Testis (tissue), 3 donors: ENCODE results near the gene SOCS7. TPM values are rescaled to one million over a fixed set of nuclear protein-coding genes. Genes with fewer than 3 reads are reported as not detected.

Experiments
- DNase-seq: peaks from one replicate; pipeline ENCODE4 v3.0.0-alpha.2; 2019
- H3K27ac ChIP-seq, 2 donors: fragments of 200-600 bp; sonication (generic); one replicate each; pipeline ENCODE4 v1.5.1; 2019
- H3K27me3 ChIP-seq: fragments of 200-600 bp; sonication (generic); one replicate; pipeline ENCODE4 v1.5.1; 2019
- H3K36me3 ChIP-seq: fragments of 200-600 bp; sonication (generic); one replicate; pipeline ENCODE4 v1.5.1; 2017; ENCODE audit warnings: low read depth; ENCODE audit errors: missing control alignments
- H3K4me1 ChIP-seq: fragments of 200-600 bp; sonication (generic); one replicate; pipeline ENCODE4 v1.5.1; 2019
- H3K4me3 ChIP-seq, 2 donors: fragments of 200-600 bp; sonication (generic); one replicate each; pipeline ENCODE4 v1.5.1; 2017 to 2019
- H3K9me3 ChIP-seq: fragments of 200-600 bp; sonication (generic); one replicate; pipeline ENCODE4 v1.5.1; 2017
- CTCF ChIP-seq, 3 experiments: fragments of 450-650 bp in 2 of 3; fragments of 200-600 bp in 1 of 3; sonication (generic) in 1 of 3; IDR thresholded peaks; one replicate each; pipeline ENCODE4 v1.5.1; 2016 to 2019; ENCODE audit warnings: antibody characterized with exemption in 3 of 3, mild to moderate bottlenecking in 2 of 3, moderate library complexity in 1 of 3
- POLR2A ChIP-seq: fragments of 450-650 bp; IDR thresholded peaks from one replicate; pipeline ENCODE4 v1.6.1; 2017; ENCODE audit warnings: antibody characterized with exemption, mild to moderate bottlenecking, moderate library complexity
- WGBS, 2 donors: methylation state at CpG; one replicate each; pipeline ENCODE4 v1.1.5; 2018; 5-methylcytosine and 5-hydroxymethylcytosine counted together
- intact Hi-C: fragments of 100-400 bp; cut with DNase I; formaldehyde crosslinking; loops from one replicate; pipeline ENCODE4 v1.15.1; 2023; ENCODE audit warnings: low total_unique reads
- polyA plus RNA-seq: library from polyadenylated mRNA; stranded (reverse); fragments of 350-450 nt; fragmentation: Illumina TruSeq; extraction: RNeasy Lipid Tissue Mini Kit (QIAGEN cat#74804); gene quantifications from one replicate; pipeline ENCODE4 v1.2.3, GENCODE V29; 2014; ENCODE audit warnings: low read depth, low replicate concordance; ENCODE audit not compliant: insufficient read depth
- total RNA-seq, 2 donors: library from RNA; depleted of rRNA; stranded (reverse); fragments of >200 nt; gene quantifications; one replicate each; pipeline ENCODE4 v1.2.3, GENCODE V29; 2016

Gene SOCS7
- total and polyA plus RNA-seq, 3 donors from 2014 or later: 74.9 to 132 (median 132) TPM

GRCh38 chr17:38338535-38338934 lies 13.1 kb upstream of the SOCS7 start:
- TF ChIP-seq CTCF (IDR thresholded peaks at IDR 0.05) (no peak), POLR2A (no peak)
- intact Hi-C loops: no loop called here
- no peaks in the 10 kb centered on the region for H3K36me3 ChIP-seq
- DNase-seq: no peak
- H3K4me3 ChIP-seq: no peak overlapping the region
- no peaks in the 10 kb centered on the region for H3K9me3 ChIP-seq
- H3K27me3 ChIP-seq: no peaks in the 10 kb centered on the region
- H3K4me1 ChIP-seq: no peaks in the 10 kb centered on the region
- H3K27ac ChIP-seq: no peak overlapping the region
- WGBS, 2 donors: 86 to 100% methylated on average over 4 of the region's 4 CpGs

GRCh38 chr17:38339891-38340290 lies 11.8 kb upstream of the SOCS7 start:
- DNase-seq: no peak
- Histone ChIP-seq H3K27ac (no peak overlapping the region), H3K36me3 (no peaks in the 10 kb centered on the region), H3K4me3 (no peak overlapping the region), H3K27me3 (no peaks in the 10 kb centered on the region), H3K9me3 (no peaks in the 10 kb centered on the region), H3K4me1 (no peaks in the 10 kb centered on the region)
- intact Hi-C loops: no loop called here
- TF ChIP-seq POLR2A (no peak), CTCF (IDR thresholded peaks at IDR 0.05) (no peak)

- WGBS, 2 donors: 59 to 70% methylated on average over 5 of the region's 5 CpGs
- Histone ChIP-seq H3K27me3 (no peaks in the 10 kb centered on the region), H3K9me3 (no peaks in the 10 kb centered on the region), H3K4me1 (no peaks in the 10 kb centered on the region), H3K36me3 (no peaks in the 10 kb centered on the region), H3K4me3 (no peak overlapping the region), H3K27ac (no peak overlapping the region)
- TF ChIP-seq POLR2A (no peak), CTCF (IDR thresholded peaks at IDR 0.05) (no peak)
- intact Hi-C loops: no loop called here
- DNase-seq: peak; percentile 79
These were observed 10.5 kb upstream of the SOCS7 start for GRCh38 chr17:38341035-38341721.

- Histone ChIP-seq H3K4me1 (no peaks in the 10 kb centered on the region), H3K4me3 (no peak overlapping the region), H3K27me3 (no peaks in the 10 kb centered on the region), H3K9me3 (no peaks in the 10 kb centered on the region), H3K36me3 (no peaks in the 10 kb centered on the region), H3K27ac (no peak overlapping the region)
- TF ChIP-seq CTCF (IDR thresholded peaks at IDR 0.05): no peak
- TF ChIP-seq POLR2A: no peak
- 89 to 99% methylated on average over 9 to 15 of the region's 18 CpGs for WGBS, 2 donors
- no peak for DNase-seq
- intact Hi-C loops: no loop called here
These were observed 8.6 kb upstream of the SOCS7 start for GRCh38 chr17:38342886-38343607.
